ENCODE measurements around the gene EFCAB6.

- TF ChIP-seq, protein P1, sequence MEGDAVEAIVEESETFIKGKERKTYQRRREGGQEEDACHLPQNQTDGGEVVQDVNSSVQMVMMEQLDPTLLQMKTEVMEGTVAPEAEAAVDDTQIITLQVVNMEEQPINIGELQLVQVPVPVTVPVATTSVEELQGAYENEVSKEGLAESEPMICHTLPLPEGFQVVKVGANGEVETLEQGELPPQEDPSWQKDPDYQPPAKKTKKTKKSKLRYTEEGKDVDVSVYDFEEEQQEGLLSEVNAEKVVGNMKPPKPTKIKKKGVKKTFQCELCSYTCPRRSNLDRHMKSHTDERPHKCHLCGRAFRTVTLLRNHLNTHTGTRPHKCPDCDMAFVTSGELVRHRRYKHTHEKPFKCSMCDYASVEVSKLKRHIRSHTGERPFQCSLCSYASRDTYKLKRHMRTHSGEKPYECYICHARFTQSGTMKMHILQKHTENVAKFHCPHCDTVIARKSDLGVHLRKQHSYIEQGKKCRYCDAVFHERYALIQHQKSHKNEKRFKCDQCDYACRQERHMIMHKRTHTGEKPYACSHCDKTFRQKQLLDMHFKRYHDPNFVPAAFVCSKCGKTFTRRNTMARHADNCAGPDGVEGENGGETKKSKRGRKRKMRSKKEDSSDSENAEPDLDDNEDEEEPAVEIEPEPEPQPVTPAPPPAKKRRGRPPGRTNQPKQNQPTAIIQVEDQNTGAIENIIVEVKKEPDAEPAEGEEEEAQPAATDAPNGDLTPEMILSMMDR (conservative IDR thresholded peaks at IDR 0.05; ENCODE audit: low read length), result no peak
- TF ChIP-seq EZH2phosphoT487 (IDR thresholded peaks at IDR 0.05; ENCODE audit: borderline replicate concordance), result no peak
Measured at GRCh38 chr22:43488937-43489336, 323.2 kb downstream of the EFCAB6 start.
